ENCODE measurements around the gene NSL1. TPM values are rescaled to one million over a fixed set of nuclear protein-coding genes. Genes with fewer than 3 reads are reported as not detected.

The NSL1 gene
- total and polyA plus RNA-seq, 7 donors = 12.0 to 50.4 (median 26.0) TPM

GRCh38 chr1:212680680-212681389 lies 110.7 kb downstream of the NSL1 start:
- H3K4me1 ChIP-seq = no peaks in the 10 kb centered on the region
- no peak overlapping the region for H3K27ac ChIP-seq
- DNase-seq = no peak
- intact Hi-C loops (cut with DNase I) = no loop called here
- no peaks in the 10 kb centered on the region for H3K27me3 ChIP-seq
- no peak for TF ChIP-seq CTCF (IDR thresholded peaks at IDR 0.05)
- H3K36me3 ChIP-seq = no peaks in the 10 kb centered on the region
- H3K9me3 ChIP-seq = no peaks in the 10 kb centered on the region
- 15 to 42% methylated on average over 4 of the region's 4 CpGs for WGBS, 2 donors
- no peak overlapping the region for H3K4me3 ChIP-seq

DNA sequence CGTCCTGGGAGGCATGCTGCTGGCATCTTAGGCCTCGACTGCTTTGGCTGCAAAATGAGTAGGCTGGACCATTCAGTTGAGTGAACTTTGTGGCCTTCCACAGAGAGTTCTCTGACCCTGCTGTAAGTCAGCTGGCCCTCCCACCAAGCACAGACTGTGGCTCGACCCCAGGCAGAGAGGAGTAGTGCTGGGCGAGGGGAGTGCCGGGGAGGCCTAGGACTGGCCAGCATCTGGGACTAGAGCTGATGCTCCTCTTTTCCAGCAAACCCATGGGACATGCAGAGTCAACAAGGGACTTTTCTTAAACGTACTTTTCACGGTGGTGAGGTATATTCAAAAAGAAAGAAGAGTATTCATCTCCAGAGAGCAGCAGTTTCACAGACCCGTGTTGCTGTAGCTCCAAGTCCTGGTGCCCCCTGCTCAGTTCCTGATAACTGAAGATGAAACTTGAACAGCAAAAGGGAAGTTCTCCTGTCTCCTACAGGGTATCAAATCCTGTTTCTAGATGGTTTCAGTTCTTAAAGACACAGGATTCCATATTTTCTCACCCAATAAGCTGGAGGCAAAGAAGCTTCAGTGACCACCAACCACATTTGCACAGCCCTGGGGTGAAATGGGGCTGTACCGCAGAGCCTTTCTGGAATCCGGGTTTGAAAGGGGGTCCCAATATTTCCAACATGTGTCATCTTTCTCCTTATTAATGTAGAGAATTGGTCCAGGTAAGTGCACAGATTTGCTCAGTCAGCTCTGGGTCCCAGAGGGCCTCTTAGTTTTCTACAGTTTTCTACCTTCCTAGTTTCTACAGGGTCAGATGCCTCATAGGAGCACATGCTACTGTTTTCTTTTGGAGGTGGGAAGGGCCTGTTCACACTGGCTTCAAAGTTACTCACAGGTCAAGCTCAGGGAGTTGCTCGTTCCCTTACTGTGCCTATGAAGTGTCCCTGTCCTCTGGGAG lies 112.8 kb downstream of the NSL1 start:
- no peak for DNase-seq
- no peaks in the 10 kb centered on the region for H3K27me3 ChIP-seq
- WGBS, 2 donors = 63 to 73% methylated on average over 11 of the region's 11 CpGs
- H3K9me3 ChIP-seq = no peaks in the 10 kb centered on the region
- no peaks in the 10 kb centered on the region for H3K4me1 ChIP-seq
- H3K36me3 ChIP-seq = no peaks in the 10 kb centered on the region
- intact Hi-C loops (cut with DNase I) = no loop called here
- TF ChIP-seq POLR2AphosphoS5 (IDR thresholded peaks at IDR 0.05) (no peak), POLR2A (IDR thresholded peaks at IDR 0.05) (no peak), EP300 (IDR thresholded peaks at IDR 0.05) (no peak), CTCF (IDR thresholded peaks at IDR 0.05) (no peak)
- H3K27ac ChIP-seq = no peak overlapping the region
- no peak overlapping the region for H3K4me3 ChIP-seq

DNA sequence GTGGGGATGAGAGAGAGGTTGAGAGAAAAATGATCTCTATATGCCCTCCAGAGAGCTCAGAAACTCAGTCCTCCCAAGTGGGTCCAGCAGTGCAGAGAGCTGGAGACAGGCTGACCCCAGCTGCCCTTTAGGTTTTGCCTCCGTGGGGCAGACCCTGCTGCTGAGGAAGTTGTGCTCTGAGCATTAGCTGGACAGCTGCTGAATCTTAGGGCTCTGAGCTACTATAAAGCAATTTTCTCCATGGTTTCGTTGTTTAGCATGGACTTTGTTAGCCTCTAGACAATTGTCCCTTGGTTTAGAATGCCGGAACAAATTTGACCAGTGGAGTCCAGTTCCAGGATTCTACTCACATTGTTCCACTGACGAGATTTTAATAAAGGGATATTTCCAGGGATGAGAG lies 114.0 kb downstream of the NSL1 start:
- intact Hi-C loops (cut with DNase I) = no loop called here
- no peak for DNase-seq
- Histone ChIP-seq H3K36me3 (no peaks in the 10 kb centered on the region), H3K4me1 (no peaks in the 10 kb centered on the region), H3K27ac (no peak overlapping the region), H3K9me3 (no peaks in the 10 kb centered on the region), H3K27me3 (no peaks in the 10 kb centered on the region), H3K4me3 (no peak overlapping the region)
- WGBS, 2 donors = 73 to 86% methylated on average over 4 of the region's 4 CpGs
- no peak for TF ChIP-seq POLR2AphosphoS5 (IDR thresholded peaks at IDR 0.05)
- no peak for TF ChIP-seq POLR2A (IDR thresholded peaks at IDR 0.05)
- TF ChIP-seq CTCF (IDR thresholded peaks at IDR 0.05) = no peak
- TF ChIP-seq EP300 (IDR thresholded peaks at IDR 0.05) = no peak

DNA sequence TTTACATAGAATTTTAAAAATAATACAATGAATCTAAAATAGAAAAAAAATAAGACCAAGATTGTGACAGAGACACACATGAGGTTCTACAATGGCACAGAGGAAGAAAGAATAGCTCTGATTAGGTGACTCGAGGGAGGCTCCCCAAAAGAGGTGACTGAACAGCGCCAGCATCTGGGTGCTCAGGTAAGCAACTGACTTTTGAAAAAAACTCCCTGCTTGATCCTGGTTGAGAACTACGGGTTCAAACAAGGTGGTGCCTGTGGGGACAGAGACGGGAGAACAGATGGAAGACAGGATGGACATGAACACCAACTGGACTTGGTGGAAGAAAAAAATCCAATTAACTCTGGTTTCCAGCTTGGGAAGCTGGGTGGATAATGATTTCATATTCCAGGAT lies 114.4 kb downstream of the NSL1 start:
- WGBS, 2 donors = 68 to 85% methylated on average over 4 of the region's 4 CpGs
- DNase-seq = no peak
- H3K27ac ChIP-seq = no peak overlapping the region
- no peaks in the 10 kb centered on the region for H3K27me3 ChIP-seq
- intact Hi-C loops (cut with DNase I) = no loop called here
- H3K9me3 ChIP-seq = no peaks in the 10 kb centered on the region
- no peaks in the 10 kb centered on the region for H3K4me1 ChIP-seq
- H3K4me3 ChIP-seq = no peak overlapping the region
- TF ChIP-seq POLR2AphosphoS5 (IDR thresholded peaks at IDR 0.05) = no peak
- no peak for TF ChIP-seq EP300 (IDR thresholded peaks at IDR 0.05)
- TF ChIP-seq POLR2A (IDR thresholded peaks at IDR 0.05) = no peak
- TF ChIP-seq CTCF (IDR thresholded peaks at IDR 0.05) = no peak
- H3K36me3 ChIP-seq = no peaks in the 10 kb centered on the region

Other genes with a start within 250 kb of the NSL1 start
- 10 to 100 TPM in 2 of 4 donors, 1 to 10 TPM in 2; 3.2 to 32.0 (median 11.8) TPM for gene ATF3, start 183.0 kb downstream of the NSL1 start, total RNA-seq
- 100 to 1,000 TPM in 1 of 3 donors, 10 to 100 TPM in 2; 29.4 to 162 (median 37.8) TPM for gene ATF3, start 183.0 kb downstream of the NSL1 start, polyA plus RNA-seq
- 10 to 100 TPM in 1 of 4 donors, 1 to 10 TPM in 3; 1.8 to 10.0 (median 2.9) TPM for gene BATF3, start 91.9 kb downstream of the NSL1 start, total RNA-seq
- gene BATF3, start 91.9 kb downstream of the NSL1 start, polyA plus RNA-seq = 1 to 10 TPM; 3.0 to 5.7 (median 3.7) TPM
- gene TATDN3, start 117 bp upstream of the NSL1 start, total RNA-seq = 10 to 100 TPM in 3 of 4 donors, 1 to 10 TPM in 1; 9.1 to 25.7 (median 17.8) TPM
- 10 to 100 TPM; 10.7 to 12.5 (median 12.0) TPM for gene TATDN3, start 117 bp upstream of the NSL1 start, polyA plus RNA-seq
- gene SPATA45, start 55.9 kb upstream of the NSL1 start, total RNA-seq = not detected
- not detected for gene SPATA45, start 55.9 kb upstream of the NSL1 start, polyA plus RNA-seq
- gene FLVCR1, start 66.5 kb upstream of the NSL1 start, total RNA-seq = 1 to 10 TPM; 2.9 to 6.9 (median 5.1) TPM
- gene FLVCR1, start 66.5 kb upstream of the NSL1 start, polyA plus RNA-seq = 1 to 10 TPM in 2 of 3 donors, under 1 TPM in 1; 0.60 to 5.2 (median 2.1) TPM
- 1 to 10 TPM in 2 of 4 donors, under 1 TPM in 2; 0.16 to 2.1 (median 0.83) TPM for gene VASH2, start 158.8 kb upstream of the NSL1 start, total RNA-seq
- gene VASH2, start 158.8 kb upstream of the NSL1 start, polyA plus RNA-seq = under 1 TPM; under 0.01 to 0.86 (median 0.23) TPM
- gene ANGEL2, start 224.1 kb upstream of the NSL1 start, total RNA-seq = 10 to 100 TPM; 37.9 to 57.8 (median 44.8) TPM
- 10 to 100 TPM; 10.8 to 13.4 (median 12.9) TPM for gene ANGEL2, start 224.1 kb upstream of the NSL1 start, polyA plus RNA-seq